DMS53 (cell line): ENCODE data around the gene GDF11.

Source experiments
- DNase-seq: peaks from one replicate; lab custom pipeline; 2025; lab: John Stamatoyannopoulos, UW

GDF11 gene

DNA sequence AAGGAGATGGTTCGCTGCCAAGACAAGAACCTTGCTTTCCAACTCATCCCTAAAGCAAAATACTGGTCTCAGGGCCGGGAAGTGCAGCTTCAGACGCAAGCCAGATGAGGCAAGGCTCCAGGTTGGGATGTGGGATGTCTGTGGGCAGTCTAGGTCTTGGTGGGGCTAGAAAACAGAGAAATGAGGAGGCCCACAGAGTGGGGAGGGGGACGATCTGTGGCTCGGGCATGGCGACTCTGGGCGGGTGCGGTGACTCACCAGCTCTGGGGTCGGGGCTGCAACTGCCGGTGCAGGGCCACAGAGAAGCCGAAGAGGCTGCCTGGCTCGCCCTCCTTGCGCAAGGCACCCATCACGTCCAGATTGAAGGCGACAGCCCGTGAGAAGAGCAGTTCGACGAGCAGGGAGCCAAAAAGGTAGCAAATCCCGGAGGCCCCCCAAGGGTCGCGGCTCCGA is 35.7 kb upstream of the GDF11 start:
- peak; percentile 44 for DNase-seq

DNA sequence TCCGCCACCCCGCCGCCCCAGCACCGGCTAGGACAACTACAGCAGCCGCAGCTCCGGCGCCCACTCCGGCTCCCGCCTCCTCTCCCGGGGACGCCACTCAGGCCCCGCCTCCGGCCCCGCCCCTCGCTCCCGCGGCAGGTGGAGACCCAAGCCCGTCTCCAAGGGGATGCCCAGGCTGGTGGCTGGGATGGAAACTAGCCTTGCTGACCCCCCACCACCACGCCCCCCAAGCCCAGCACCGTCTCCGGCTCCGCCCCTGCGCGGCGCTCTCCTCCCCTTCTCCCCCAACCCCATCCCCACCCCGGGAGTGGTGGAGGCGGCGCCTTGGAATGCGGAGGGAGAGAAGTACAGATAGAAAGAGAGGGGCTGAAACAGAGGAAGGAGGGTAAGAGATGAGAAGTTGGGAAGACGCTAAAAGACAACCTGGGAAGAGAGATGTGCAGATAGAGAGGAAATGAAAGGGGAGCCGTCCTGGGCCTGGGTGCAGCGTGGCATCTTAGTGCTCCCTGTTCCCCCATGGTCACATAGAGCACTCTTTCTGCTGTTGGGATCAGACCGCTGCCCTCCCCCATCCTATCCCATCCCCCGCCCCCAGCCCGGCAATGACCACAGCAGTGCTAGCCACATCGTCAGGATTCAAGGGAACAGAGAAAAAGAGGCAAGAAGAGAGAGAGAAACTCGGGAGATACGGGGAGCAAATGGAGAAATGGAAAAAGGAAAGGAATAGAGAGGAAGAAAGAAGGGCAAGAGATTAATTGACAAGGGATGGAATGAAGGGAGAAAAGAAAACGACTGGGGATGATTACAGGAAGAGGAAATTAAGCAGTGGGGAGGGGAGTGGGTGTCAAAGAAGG is 34.9 kb upstream of the GDF11 start, which contains the start of gene ITGA7:
Gene ITGA7, minus strand, starts transcription at position 64 of the 854 bp plus-strand sequence. CDS start 222 bp downstream, outside the sequence.
- DNase-seq, result peak; percentile 63

DNA sequence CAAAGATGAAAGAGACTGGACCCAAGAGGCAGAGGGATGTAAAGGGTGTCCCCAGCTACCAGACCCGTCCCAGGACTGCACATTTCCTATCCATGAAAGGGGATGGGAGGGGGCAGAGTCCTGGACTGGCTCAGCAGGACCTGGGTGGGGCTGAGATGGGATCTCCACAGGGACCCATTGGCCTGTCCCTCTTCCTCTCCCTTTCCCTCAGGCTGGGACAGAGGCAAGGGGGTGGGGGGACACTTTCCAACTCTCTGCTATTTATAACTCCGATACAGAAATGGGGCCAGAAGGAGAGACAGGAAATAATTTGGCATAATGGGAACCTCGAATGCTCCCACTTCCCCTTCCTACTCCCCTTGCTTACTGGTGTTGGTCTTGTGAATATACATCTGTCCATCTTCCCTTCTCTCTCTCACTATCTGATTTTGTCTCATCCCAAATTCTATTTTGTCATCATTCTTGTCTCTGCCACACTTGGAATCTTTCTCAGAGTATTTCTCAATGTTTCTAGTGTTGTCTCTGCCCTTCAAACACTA is 34.2 kb upstream of the GDF11 start:
- no peak for DNase-seq

DNA sequence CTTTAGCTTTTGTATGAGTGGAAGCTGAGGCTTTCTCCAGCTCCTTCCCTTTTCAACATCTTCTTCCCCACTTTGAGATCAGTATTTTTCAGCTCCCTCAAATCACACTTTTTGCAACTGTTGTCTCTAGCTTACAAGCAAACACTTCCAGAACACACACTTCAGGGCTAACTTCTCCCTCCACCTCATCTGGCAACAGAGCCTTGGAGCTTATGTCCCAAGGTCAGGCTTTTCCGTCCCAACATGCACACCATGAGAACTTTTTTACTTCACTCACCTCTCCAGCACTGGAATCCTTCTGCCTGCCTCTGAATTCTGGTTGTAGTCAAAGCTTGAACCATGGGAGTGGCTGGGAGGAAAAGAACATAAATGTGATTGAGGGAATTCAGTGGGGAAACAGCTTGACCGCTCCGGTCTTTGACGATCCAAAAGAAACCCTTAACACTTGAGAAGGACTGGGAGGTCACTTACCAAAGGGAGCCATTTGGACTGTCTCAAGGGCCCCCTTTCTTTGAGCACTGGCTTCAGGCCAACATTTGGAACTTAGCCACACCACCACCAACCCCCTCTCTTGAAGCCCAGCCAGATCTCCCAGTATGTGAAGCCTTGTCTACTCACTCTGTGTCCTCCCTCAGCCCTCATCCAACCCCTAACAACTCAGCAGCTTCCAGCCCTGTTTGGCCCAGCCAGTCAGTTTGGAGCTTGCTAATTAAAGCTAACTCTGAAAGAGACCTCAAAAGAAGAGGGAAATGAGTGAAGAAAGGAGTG is 31.0 kb upstream of the GDF11 start:
- DNase-seq, result no peak

DNA sequence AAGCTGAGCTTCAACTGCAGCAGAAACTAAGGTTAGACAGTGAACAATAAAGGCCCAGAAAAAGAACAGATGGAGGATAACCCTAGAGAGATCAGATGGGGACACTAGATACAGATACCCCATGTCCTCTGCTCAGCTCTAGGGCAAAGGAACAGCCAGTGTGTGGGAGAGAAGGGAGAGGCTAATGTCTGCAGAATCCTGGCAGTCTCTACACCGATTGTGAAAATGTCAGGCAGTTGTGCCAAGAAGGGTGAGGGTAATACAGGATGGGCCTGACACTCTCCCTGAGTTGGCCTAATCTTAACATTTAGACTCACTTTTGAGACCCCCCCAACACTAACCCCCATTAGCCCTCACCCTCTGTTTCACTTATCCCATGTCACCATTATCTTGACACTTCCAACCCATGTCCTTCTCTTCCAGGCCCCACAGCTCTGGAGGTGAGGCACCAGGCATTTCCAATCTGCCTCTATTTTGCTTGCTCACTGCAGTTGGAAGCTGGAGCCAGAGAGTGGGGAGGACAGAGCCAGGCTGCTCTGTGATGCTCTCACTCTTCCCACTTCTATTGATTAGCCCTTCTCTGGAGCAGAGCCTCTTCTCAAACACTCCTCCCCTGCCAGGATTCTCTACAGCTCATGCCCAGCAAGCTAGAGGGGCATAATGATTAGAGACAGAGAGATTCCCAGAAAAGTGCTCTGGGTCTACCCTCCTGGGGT is 30.1 kb upstream of the GDF11 start:
- no peak for DNase-seq

DNA sequence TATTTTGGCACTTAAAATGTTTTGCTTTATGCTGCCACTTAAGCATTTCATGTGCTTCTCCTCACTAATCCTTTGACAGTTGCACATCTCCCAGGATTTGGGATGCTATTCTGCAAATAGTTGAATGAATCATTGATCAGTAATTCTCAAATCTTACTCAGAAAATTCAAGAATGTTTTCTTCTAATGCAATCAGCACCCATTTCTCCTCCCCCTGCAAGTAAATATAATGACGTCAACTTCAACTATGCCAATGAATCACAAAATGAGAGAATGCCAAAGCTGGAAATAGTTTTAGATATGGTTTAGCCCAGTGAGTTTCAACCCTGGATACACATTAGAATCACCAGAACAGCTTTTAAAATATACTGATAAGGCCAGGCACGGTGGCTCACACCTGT is 29.2 kb upstream of the GDF11 start:
- DNase-seq, result no peak

DNA sequence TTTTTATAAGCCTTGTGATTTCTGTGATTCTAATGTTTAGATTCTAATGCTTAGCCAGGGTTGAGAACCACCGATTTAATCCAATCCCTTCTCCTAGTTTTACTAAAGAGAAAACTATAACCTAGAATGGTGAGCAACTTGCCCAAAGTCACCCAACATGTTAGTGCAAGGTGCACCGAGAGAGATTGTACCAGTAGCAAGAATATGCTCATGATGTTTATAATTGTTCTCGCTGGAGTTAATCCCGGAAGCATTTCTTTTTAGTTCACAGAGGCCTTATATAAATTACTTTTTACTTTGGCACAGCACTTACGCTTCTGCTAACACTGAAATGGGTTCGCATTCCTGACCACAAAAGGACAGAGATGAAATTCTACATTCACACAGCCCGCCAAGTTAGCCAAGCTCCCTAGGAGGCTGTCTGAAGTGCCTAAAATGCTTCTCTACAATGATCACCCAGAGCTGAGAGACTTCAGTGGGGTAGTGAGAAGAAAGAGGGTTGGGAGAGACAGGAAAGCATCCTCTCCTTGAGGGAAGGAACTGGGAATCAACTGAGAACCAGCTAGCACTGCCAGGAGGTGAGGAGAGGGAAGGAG is 27.7 kb upstream of the GDF11 start:
- DNase-seq, result no peak

DNA sequence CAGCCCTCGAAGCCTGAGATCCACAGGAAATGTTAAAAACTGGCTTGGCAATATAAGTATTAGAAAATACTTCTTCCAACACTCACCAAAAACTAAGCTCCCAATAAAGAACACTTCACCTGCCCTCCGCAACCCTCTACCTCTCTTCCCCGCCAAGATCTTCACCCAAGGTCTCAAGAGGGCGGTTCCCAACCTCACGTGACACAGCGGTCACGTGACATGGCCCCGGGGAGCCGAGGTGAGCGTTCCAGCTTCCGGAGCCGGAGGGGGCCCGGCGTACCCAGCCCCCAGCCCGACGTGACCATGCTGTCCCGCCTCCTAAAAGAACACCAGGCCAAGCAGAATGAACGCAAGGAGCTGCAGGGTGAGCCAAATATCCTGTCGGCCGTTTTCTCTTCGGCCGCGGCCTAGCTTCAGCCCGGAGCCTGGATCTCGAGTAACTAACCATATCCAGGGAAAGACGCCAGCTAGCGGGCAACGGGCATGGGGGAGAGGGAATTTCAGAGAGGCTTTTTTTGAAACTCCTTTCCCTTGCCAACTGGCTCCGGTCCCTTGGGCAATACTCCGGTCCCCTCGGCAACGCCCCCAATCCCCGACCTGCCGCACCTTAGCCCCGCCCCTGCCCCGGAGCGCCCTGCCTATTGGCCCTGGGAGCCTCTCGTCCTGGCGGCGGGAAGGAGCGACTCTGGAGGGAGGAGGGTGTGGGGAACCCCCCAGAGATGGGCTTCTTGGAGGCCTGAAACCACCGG is 26.9 kb upstream of the GDF11 start, which contains the start of gene BLOC1S1:
Gene BLOC1S1, plus strand, starts transcription at position 214 of the 749 bp plus-strand sequence. Its CDS starts 6 bp downstream, at position 220.
- peak; percentile 98 for DNase-seq

DNA sequence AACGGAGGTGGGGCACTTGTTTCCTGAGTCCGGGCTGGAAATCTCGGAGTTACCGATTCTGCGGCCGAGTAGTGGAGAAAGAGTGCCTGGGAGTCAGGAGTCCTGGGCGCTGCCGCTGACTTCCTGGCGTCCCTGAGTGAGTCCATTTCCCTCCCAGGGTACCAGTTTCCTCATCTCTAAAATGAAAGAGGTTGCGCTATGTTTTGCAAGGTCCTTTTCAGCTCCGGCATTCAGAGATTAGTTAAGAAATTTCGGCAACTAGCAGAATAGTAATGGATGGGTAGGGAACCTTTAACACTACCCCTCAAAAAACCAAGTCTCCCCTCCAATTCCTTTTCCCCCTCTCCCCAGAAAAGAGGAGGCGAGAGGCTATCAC is 26.4 kb upstream of the GDF11 start:
- no peak for DNase-seq

DNA sequence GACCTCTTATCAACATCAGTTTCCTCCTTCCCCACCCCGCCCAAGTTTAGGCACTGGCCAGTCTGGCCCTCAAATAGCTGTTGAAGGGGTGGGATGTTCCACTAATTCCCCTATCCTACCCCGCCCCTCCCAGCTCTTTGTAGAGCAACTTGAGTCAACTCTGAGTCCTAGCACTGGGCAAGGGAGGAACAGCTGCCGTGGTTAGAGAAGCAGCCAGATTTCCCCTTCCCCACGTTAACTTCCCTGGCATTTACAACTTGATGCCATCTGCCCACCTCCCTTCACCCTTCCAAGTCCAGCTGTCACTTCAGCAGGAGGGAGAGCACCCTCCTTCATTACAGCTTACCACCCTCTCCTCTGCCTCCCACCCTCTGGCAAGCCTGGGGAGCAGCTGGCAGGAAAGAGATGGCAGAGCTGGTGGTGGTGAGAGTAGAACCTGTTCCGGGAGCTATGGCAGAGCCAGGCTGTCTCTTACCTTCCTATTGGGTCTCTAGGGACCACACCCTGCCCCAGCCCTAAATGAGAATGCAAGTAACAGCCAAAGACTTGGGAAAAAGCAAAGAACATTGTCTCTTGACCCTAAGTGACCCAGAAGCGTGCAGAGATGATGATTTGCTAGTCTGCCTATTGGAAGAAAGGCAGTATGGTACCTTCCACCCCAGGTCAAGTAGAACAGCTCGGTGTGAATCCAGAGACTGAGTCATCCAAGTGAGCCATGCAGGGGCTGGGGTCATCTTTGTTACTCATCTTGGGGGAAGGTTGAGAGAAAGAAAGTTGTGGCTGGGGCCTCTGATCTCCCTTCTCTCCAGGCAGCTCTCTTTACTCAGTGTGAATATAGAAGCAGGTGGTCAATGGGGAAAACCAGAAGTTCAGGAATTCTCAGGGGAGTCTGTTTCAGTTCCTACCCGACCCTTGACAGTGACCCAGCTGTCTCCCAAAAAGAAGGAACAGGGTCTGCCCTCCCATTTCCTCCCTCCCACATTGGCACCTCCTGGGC is 25.6 kb upstream of the GDF11 start:
- DNase-seq, result no peak

DNA sequence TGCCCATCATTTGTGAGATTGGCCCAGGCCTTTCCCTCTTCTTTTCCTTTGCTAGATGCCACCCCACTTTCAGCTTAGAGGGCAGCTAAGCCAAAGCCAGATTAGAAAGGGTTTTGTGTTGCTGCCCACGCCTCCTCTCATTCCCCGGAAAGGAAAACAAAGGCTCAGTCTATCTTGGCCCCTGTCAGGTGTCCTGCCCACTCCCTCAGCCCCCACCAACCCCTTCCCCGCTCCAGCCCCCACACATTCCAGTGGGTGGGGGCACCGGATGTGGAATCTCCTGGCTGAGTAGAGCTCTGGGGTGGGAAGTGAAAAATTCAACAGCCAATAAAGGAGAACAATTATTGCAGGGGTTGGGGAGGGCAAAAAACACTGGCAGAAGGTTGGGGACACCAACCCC is 24.9 kb upstream of the GDF11 start:
- no peak for DNase-seq

DNA sequence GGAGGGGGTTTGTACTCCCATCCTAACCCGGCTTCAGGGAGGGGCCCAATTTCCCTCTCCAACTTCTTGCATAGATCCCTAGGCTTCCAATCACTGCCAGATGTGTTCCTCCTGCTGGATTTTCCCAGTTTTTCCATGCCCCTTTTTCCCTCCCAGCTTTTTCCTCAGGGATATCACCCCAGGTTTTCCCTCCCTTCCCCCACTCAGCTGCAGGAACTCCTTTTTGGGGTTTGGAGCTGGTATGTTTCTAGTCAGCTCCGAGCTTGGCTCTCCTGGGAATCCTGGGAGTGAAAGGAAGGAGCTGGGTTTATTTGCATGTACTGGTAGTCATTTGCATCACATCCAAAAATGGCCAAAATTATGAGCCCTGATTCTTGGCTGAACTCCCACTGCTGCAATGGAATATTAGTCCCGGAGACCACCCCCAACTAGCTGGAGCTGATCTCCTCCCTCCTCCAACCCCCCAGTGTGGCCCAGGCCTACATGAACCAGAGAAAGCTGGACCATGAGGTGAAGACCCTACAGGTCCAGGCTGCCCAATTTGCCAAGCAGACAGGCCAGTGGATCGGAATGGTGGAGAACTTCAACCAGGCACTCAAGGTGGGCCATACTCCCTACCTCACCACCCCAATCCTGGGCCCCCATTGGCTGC is 24.2 kb upstream of the GDF11 start:
- no peak for DNase-seq

DNA sequence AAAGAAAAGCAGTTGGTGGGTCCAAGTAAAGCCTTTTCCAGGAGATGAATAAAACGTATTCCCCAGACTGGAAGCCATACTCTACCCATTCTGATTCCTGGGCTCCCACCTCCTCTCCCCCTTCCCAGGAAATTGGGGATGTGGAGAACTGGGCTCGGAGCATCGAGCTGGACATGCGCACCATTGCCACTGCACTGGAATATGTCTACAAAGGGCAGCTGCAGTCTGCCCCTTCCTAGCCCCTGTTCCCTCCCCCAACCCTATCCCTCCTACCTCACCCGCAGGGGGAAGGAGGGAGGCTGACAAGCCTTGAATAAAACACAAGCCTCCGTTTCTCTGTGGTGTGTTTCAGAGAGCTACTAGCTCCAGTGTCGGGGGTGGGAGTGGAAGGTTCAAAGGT is 23.6 kb upstream of the GDF11 start:
- no peak for DNase-seq

DNA sequence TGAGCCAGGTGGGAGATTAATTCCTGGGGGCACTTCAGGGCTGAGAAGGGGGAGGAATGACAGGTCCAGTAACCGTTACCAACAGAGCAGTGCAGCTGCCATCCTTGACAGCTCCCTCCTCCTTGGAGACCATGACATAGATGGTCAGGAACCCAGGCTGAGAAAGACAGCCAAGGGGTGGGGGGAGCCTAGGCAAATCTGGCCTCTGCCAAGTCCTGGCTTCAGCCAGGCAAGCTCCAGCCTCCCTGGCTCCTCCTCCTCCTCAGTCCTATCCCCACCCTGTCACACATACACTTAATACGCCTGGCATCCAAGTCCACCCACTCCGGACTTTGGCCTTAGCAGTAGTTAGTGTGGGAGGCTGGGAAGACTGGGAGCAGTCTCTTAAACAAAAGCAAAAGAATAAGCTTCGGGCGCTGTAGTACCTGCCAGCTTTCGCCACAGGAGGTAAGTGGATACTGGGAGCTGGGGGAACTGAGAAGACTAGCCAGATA is 22.8 kb upstream of the GDF11 start, which contains the start of gene RDH5:
Gene RDH5, plus strand, starts transcription at position 323 of the 494 bp plus-strand sequence. CDS start 792 bp downstream, outside the sequence.
- DNase-seq, result no peak

DNA sequence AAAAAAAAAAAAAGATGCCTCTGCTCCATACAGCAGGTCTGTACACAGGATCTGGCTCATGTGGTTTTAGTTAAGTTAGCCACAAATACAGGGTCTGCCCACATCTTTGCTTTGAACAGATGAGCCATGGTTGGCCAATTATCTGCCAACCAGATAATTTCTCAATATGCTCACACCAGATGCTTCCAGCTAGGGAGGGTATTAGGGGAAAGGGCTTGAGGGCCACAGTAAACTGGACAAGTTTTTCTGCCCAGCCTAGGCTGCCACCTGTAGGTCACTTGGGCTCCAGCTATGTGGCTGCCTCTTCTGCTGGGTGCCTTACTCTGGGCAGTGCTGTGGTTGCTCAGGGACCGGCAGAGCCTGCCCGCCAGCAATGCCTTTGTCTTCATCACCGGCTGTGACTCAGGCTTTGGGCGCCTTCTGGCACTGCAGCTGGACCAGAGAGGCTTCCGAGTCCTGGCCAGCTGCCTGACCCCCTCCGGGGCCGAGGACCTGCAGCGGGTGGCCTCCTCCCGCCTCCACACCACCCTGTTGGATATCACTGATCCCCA is 22.0 kb upstream of the GDF11 start:
- peak; percentile 92 for DNase-seq

DNA sequence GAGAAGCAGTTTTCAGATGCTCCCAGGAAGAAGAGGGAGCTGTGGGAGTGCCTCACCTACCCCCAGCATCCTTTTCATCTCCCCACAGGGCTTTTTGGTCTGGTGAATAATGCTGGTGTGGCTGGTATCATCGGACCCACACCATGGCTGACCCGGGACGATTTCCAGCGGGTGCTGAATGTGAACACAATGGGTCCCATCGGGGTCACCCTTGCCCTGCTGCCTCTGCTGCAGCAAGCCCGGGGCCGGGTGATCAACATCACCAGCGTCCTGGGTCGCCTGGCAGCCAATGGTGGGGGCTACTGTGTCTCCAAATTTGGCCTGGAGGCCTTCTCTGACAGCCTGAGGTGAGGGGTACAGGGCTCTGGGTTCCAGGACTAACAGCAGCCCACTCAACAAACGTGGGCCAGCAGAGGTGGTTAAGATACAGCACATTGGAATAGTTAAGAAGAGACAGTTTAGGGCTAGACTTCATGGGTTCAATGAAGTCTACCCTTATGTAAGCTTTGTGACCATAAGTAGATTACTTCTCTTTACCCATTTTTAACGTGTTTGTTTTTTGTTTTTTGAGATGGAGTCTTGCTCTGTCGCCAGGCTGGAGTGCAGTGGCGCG is 21.2 kb upstream of the GDF11 start:
- DNase-seq, result no peak

DNA sequence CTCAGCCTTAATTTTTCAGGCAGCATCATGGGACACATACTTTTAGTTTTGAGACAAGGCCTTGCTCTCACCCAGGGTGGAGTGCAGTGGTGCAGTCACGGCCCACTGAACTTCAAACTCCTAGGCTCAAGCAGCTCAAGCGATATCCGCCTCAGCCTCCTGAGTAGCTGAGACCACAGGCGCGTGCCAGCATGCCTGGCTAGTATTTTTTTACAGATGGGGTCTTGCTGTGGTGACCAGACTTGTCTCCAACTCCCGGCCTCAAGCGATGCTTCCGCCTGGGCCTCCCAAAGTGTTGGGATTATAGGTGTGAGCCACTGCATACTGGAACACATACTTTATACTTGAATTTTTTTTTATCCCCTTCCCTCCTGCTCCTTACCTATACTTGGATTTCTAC is 20.0 kb upstream of the GDF11 start:
- DNase-seq, result no peak
